ENCODE data around the gene GALNT18. TPM values are rescaled to one million over a fixed set of nuclear protein-coding genes. Genes with fewer than 3 reads are reported as not detected.

Gene GALNT18
- total RNA-seq, 2 donors from 2014 or later: 29.4 to 105 TPM

- 78% methylated on average over 8 of the region's 8 CpGs for WGBS
- peaks cover 4% of the 10 kb centered on the region for H3K4me1 ChIP-seq (replicated peaks)
- no peak overlapping the region for H3K4me3 ChIP-seq
- H3K36me3 ChIP-seq: no peaks in the 10 kb centered on the region
- no peaks in the 10 kb centered on the region for H3K27me3 ChIP-seq (replicated peaks; ENCODE audit: insufficient read depth)
- no peak for TF ChIP-seq CTCF (IDR thresholded peaks at IDR 0.05)
- no peak for TF ChIP-seq POLR2A (IDR thresholded peaks at IDR 0.05)
- TF ChIP-seq POLR2AphosphoS5 (IDR thresholded peaks at IDR 0.05): no peak
- H3K9me3 ChIP-seq: no peaks in the 10 kb centered on the region
- H3K27ac ChIP-seq: no peak overlapping the region
- no peak for DNase-seq (ENCODE audit: low spot score)
- intact Hi-C loops (cut with DNase I): no loop called here
Measured at GRCh38 chr11:11577251-11577855, 44.5 kb downstream of the GALNT18 start.

DNA sequence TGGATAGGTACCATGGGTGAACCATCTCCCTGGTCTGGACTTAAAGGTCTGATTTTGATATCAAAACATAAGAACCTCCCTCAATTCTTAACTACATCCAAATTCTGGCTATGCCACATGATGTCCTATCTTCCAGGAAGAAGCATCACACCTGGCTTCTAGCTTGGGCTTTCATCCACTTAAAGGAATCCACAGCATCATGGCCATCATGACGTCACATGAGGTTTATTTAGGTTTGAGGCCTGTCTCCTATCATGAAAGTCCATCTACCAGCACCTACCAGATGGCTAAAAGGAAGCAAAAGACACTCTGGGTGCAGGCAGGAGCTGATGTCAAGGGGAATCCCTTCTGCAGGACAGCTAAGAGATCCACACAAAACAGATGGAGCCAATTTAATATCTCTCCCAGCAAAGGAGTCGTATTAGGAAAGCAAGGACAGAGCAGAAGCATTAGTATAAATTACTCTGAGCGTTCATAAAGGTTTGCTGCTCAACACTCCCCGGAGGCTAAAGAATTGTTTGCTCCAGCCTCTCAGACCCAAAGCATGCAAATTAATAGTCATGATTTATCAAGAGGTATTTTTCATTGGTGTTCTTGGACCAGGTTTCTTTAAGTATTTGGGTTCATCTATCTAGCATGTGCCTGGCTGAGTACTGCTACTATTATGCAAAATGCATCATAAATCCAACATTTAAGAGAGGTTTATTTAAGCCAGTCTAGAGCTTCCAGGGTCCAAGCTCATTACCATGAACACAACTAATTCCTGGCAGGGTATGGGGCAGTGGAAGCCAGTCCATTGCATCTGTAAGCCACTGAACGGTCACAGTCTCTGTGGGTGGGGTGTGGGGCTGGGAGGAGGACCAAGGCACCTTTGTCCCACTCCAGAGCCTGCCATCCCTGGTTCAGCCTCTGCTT lies 47.2 kb downstream of the GALNT18 start:
- Histone ChIP-seq H3K4me1 (replicated peaks) (no peaks in the 10 kb centered on the region), H3K27ac (no peak overlapping the region), H3K36me3 (no peaks in the 10 kb centered on the region), H3K27me3 (replicated peaks; ENCODE audit: insufficient read depth) (no peaks in the 10 kb centered on the region), H3K4me3 (no peak overlapping the region), H3K9me3 (no peaks in the 10 kb centered on the region)
- 89% methylated on average over 5 of the region's 5 CpGs for WGBS
- intact Hi-C loops (cut with DNase I): no loop called here
- TF ChIP-seq POLR2AphosphoS5 (IDR thresholded peaks at IDR 0.05): no peak
- no peak for TF ChIP-seq POLR2A (IDR thresholded peaks at IDR 0.05)
- TF ChIP-seq CTCF (IDR thresholded peaks at IDR 0.05): no peak
- no peak for DNase-seq (ENCODE audit: low spot score)

DNA sequence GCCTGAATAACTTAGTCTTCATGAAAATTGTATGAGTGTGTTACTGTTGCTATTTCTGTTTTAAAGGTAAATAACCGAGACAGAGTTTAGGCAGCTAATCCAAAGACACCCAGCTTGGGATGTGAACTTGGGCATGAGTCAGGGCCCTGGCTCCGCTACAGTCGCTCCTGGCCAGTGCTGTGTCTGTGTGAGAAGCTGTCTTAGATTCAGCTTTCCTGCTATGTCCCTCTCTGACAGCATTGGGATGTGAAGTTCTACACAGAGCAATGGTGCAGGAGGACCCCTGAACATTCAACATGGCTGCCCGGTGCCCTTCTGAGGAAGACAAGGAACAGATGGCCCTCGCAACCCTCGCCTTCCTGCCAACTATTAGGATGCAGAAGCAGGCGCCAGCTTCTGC lies 49.4 kb downstream of the GALNT18 start:
- no peaks in the 10 kb centered on the region for H3K27me3 ChIP-seq (replicated peaks; ENCODE audit: insufficient read depth)
- H3K27ac ChIP-seq: no peak overlapping the region
- no peak overlapping the region for H3K4me3 ChIP-seq
- no peaks in the 10 kb centered on the region for H3K36me3 ChIP-seq
- no peak for DNase-seq (ENCODE audit: low spot score)
- 84% methylated on average over 7 of the region's 7 CpGs for WGBS
- intact Hi-C loops (cut with DNase I): no loop called here
- no peaks in the 10 kb centered on the region for H3K9me3 ChIP-seq
- no peaks in the 10 kb centered on the region for H3K4me1 ChIP-seq (replicated peaks)
- TF ChIP-seq POLR2A (IDR thresholded peaks at IDR 0.05): no peak
- no peak for TF ChIP-seq POLR2AphosphoS5 (IDR thresholded peaks at IDR 0.05)
- no peak for TF ChIP-seq CTCF (IDR thresholded peaks at IDR 0.05)

GRCh38 chr11:11571893-11572292 lies 49.9 kb downstream of the GALNT18 start:
- intact Hi-C loops (cut with DNase I): no loop called here
- Histone ChIP-seq H3K36me3 (no peaks in the 10 kb centered on the region), H3K27ac (no peak overlapping the region), H3K27me3 (replicated peaks; ENCODE audit: insufficient read depth) (no peaks in the 10 kb centered on the region), H3K9me3 (no peaks in the 10 kb centered on the region), H3K4me1 (replicated peaks) (no peaks in the 10 kb centered on the region), H3K4me3 (no peak overlapping the region)
- 94% methylated on average over 7 of the region's 7 CpGs for WGBS
- no peak for TF ChIP-seq POLR2A (IDR thresholded peaks at IDR 0.05)
- no peak for DNase-seq (ENCODE audit: low spot score)

- no peaks in the 10 kb centered on the region for H3K4me1 ChIP-seq (replicated peaks)
- H3K36me3 ChIP-seq: no peaks in the 10 kb centered on the region
- DNase-seq (ENCODE audit: low spot score): no peak
- no peak overlapping the region for H3K27ac ChIP-seq
- no peaks in the 10 kb centered on the region for H3K27me3 ChIP-seq (replicated peaks; ENCODE audit: insufficient read depth)
- no peak for TF ChIP-seq POLR2AphosphoS5 (IDR thresholded peaks at IDR 0.05)
- TF ChIP-seq CTCF (IDR thresholded peaks at IDR 0.05): no peak
- TF ChIP-seq POLR2A (IDR thresholded peaks at IDR 0.05): no peak
- intact Hi-C loops (cut with DNase I): no loop called here
- H3K4me3 ChIP-seq: no peak overlapping the region
- H3K9me3 ChIP-seq: no peaks in the 10 kb centered on the region
Measured at GRCh38 chr11:11570823-11571222, 51.0 kb downstream of the GALNT18 start.

Measured in prostate gland (tissue), 2 donors.